ENCODE data around the gene CTNNA1.

The CTNNA1 gene

DNA sequence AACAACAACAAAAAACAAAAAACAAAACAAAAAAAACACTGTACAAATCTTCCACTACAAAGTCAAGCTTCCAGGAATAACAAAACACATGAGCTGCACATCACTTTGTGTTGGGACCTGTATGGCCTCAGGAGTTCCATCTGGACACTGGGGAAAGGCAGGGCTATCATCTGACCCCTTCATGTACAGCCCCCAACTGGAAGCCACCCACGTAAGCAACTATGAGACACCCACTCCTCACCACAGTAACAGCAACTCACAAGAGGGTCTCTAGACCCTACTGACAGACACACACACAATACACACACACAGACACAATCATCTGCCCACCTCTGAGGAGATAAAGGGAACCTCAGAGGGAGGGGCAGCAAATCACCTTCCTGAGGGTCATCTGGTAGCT lies 203.6 kb downstream of the CTNNA1 start:
- TF ChIP-seq TAF1 (IDR thresholded peaks at IDR 0.05; ENCODE audit: borderline replicate concordance, low read depth, low read length) (no peak), POLR2AphosphoS5 (IDR thresholded peaks at IDR 0.05; ENCODE audit: low read depth, low read length) (no peak), POLR2A (IDR thresholded peaks at IDR 0.05; ENCODE audit: low read depth, low read length) (no peak)
- no peak for FAIRE-seq
- no peak for DNase-seq (ENCODE audit: insufficient read length)

DNA sequence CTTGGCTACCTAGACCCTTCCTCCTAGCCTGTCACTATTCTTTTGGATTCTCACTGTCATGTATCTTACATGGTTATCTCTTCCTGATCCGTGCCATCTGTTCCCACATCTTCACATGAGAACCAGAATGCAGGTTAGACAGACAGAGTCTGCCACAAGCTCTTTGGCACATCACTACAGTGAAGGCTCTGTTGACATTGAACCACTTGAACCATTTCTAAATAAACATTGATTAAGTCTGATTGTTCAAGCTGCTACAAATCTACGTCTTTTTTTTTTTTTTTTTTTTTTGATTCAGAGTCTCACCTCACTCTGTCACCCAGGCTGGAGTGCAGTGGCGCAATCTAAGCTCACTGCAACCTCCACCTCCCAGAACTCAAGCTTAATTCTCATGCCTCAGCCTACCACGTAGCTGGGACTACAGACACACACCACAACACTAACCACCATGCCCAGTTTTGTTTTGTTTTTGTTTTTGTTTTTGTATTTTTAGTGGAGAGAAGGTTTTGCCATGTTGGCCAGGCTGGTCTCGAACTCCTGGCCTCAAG lies 207.0 kb downstream of the CTNNA1 start:
- no peak for TF ChIP-seq POLR2AphosphoS5 (IDR thresholded peaks at IDR 0.05; ENCODE audit: low read depth, low read length)
- FAIRE-seq (no peak), DNase-seq (ENCODE audit: insufficient read length) (no peak)

DNA sequence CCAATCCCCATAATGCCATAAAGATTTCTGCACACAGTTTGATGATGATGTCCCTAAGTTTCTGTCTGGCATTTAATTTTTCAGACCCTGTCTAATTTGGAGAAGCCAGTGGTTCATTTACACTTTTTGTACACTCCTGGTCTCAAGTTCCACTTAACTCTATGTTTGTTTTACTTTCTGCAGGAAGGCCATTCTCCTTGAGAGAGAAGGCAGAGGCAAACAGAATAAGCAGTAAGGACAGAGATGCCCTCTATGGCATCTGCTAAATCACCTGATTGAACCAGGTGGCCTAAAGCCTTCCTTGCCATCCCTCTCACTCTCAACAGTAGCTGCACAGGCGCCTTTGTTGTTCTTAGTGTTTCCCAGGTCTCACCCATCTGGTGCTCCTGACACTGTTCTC lies 208.0 kb downstream of the CTNNA1 start:
- DNase-seq (ENCODE audit: insufficient read length) = no peak
- TF ChIP-seq POLR2AphosphoS5 (IDR thresholded peaks at IDR 0.05; ENCODE audit: low read depth, low read length) (no peak), POLR2A (IDR thresholded peaks at IDR 0.05; ENCODE audit: low read depth, low read length) (no peak), TAF1 (IDR thresholded peaks at IDR 0.05; ENCODE audit: borderline replicate concordance, low read depth, low read length) (no peak)
- no peak for FAIRE-seq

DNA sequence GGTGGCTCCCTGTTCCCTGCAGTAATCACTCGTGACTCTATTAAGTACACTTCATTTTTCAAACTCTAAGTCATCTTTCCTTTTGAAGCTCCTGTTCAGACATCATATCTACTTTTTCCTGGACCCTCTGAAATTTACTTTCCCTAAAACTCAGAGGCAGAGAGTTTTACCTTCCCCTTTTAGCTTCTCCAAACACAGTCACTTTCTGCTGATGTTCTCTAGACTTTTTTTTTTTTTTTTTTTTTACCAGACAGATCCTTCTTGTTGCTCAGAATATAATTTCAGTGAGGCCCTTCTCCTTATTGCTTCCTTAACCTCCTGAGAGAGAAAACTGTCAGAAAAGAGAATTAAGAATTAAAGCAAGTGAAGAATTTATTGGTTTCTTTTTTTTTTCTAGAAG lies 208.5 kb downstream of the CTNNA1 start:
- FAIRE-seq (no peak), DNase-seq (ENCODE audit: insufficient read length) (no peak)
- TF ChIP-seq TAF1 (IDR thresholded peaks at IDR 0.05; ENCODE audit: borderline replicate concordance, low read depth, low read length) (no peak), POLR2AphosphoS5 (IDR thresholded peaks at IDR 0.05; ENCODE audit: low read depth, low read length) (no peak), POLR2A (IDR thresholded peaks at IDR 0.05; ENCODE audit: low read depth, low read length) (no peak)

DNA sequence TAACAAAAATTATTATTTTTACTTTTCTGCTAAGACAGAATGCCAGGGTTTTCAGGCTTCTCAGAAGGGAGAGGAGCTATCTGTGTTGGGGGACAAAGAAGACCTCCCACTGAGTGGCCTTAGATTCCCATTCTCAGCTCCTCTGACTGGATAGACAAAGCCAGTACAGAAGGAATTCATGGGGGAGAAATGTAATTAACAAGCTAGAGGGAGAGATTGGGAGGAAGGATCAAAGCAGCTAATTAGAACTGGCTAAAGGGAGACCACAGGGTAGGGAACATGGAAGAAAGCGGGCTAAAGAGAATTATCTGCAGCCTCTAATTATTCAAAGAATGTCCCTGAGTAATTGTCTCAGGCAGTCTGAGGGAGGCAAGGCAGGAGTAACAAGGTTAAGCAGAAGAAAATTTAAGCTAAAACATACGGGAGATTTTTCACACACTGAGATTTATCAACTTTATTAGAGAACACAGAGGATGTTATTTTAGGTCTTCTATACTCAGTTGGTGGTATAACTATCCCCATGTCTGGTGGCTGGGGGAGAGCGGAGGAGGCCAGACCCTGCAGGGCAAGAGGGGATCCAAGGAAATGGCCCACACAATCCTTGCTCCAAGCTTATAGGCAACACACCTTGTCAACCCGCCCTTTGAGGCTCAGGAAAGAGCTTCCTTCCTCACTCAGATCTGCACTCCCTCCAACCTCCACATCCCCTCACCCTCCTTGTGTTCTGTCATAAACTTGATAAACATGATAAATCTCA lies 209.6 kb downstream of the CTNNA1 start:
- DNase-seq (ENCODE audit: insufficient read length) (no peak), FAIRE-seq (no peak)

DNA sequence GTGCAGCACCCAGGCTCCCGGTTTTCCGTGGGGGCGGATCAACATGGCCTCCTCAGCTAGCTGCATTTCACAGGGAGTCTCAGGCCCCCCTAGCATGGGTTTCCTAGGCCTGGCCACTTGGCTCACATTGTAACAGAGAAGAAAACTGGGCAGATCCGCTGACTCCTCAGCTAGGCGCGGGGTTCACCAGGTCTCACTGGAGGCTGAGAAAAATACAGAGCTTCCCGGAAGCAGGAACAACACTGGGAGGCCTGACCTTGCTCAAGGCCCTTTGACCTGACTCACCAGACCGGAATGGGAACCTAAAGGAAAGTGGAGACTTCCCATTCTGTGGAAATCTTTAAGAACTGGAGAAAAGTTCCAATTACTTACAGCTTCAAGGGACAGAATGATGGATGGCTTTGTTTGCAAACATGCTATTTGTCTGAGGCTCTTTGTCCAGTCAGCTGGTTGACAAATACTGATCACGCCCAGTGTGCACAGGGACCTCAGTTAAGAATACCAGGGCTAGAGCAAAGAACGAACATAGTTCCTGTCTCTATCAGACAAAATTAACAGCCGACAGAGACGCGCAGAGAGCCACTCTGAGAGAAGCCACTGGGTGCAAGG lies 210.6 kb downstream of the CTNNA1 start:
- FAIRE-seq (no peak), DNase-seq (ENCODE audit: insufficient read length) (no peak)
- TF ChIP-seq TAF1 (IDR thresholded peaks at IDR 0.05; ENCODE audit: borderline replicate concordance, low read depth, low read length) (no peak), POLR2A (IDR thresholded peaks at IDR 0.05; ENCODE audit: low read depth, low read length) (no peak), POLR2AphosphoS5 (IDR thresholded peaks at IDR 0.05; ENCODE audit: low read depth, low read length) (no peak)

More for the DNA sequence above, 209.6 kb downstream of the CTNNA1 start:
- TF ChIP-seq TAF1 (IDR thresholded peaks at IDR 0.05; ENCODE audit: borderline replicate concordance, low read depth, low read length) (no peak), POLR2AphosphoS5 (IDR thresholded peaks at IDR 0.05; ENCODE audit: low read depth, low read length) (no peak), POLR2A (IDR thresholded peaks at IDR 0.05; ENCODE audit: low read depth, low read length) (no peak)

DNA sequence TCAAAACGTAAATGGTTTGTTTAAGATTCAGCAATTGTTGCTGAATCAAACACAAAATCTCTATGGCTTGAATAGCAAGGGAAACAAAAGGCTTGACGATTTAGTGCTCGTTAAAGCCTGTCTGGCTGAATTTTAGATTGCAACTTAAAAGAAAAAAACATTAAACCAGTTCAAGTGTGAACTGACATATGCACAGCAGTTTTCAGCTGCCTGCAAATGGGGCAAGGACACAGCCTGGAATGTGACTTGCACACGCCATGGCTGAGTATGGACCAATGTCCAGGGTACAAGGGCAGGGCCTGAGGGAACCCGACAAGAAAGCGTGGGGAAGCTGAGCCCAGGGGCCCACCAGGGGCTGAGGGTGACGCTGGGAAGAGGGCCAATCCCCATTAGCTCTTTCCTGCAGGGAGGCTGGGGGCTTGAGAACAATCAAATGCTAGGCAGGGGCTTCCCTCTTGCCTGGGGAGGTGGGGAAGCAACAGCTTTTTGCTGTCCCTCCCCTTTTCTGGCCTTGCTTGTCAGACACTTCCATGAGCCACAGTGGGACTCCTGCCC lies 211.5 kb downstream of the CTNNA1 start:
- no peak for TF ChIP-seq TAF1 (IDR thresholded peaks at IDR 0.05; ENCODE audit: borderline replicate concordance, low read depth, low read length)
- no peak for TF ChIP-seq POLR2AphosphoS5 (IDR thresholded peaks at IDR 0.05; ENCODE audit: low read depth, low read length)
- no peak for TF ChIP-seq POLR2A (IDR thresholded peaks at IDR 0.05; ENCODE audit: low read depth, low read length)
- FAIRE-seq (no peak), DNase-seq (ENCODE audit: insufficient read length) (no peak)

DNA sequence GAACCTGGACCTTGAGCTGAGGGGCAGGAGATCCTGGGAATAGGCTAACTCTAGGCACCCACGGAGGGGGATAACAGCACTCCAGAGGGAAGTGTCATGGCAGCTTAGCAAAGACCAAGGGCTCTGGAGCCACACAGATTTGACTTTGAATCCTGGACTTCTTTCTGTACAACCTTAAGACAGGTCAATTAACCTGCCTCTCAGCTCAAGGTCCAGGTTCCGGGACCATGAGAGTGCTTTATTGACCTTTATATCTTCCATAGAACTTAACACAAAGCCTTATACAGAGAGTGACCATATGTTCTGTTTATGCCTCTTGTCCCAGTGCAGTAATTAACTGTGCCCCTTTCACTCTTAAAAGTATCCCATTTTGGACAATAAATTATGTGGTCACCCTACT lies 212.4 kb downstream of the CTNNA1 start:
- DNase-seq (ENCODE audit: insufficient read length) (no peak), FAIRE-seq (no peak)
- TF ChIP-seq POLR2AphosphoS5 (IDR thresholded peaks at IDR 0.05; ENCODE audit: low read depth, low read length) (no peak), POLR2A (IDR thresholded peaks at IDR 0.05; ENCODE audit: low read depth, low read length) (no peak), TAF1 (IDR thresholded peaks at IDR 0.05; ENCODE audit: borderline replicate concordance, low read depth, low read length) (no peak)

DNA sequence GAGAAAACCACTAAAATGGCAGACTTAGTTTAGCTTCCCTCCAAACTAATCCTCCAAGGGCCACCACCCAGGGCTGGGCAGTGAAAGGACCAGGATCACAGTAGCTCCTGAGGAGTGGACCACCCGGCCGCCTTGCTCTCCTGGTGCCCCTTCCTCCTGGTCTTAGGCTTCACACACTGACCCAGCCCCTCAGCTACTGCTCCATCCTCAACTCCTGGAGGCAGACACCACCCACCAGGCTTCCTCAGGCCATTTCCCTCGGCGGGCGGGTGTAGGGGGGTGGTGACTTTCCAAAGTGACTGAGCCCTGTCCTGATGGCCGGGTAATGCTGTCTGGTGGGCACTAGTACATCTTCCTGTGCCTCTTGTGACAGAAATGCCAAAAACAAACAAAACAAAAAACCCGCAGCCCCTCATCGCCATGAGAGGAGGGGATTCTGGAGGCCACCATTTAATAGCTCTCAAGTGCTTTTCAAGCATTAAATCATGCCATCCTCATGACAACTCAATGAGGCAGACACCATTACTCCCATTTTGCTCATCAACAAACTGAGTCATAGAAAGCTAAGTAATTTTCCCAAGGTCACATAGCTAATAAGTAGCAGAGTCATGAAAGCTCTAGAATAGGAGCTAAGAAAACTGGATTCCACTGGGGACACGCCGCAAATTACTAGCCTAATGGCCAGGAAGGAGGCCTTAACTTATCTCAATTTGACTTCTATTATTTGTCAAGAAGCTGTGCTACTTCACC lies 213.2 kb downstream of the CTNNA1 start:
- TF ChIP-seq POLR2AphosphoS5 (IDR thresholded peaks at IDR 0.05; ENCODE audit: low read depth, low read length) (no peak), TAF1 (IDR thresholded peaks at IDR 0.05; ENCODE audit: borderline replicate concordance, low read depth, low read length) (no peak), POLR2A (IDR thresholded peaks at IDR 0.05; ENCODE audit: low read depth, low read length) (no peak)

DNA sequence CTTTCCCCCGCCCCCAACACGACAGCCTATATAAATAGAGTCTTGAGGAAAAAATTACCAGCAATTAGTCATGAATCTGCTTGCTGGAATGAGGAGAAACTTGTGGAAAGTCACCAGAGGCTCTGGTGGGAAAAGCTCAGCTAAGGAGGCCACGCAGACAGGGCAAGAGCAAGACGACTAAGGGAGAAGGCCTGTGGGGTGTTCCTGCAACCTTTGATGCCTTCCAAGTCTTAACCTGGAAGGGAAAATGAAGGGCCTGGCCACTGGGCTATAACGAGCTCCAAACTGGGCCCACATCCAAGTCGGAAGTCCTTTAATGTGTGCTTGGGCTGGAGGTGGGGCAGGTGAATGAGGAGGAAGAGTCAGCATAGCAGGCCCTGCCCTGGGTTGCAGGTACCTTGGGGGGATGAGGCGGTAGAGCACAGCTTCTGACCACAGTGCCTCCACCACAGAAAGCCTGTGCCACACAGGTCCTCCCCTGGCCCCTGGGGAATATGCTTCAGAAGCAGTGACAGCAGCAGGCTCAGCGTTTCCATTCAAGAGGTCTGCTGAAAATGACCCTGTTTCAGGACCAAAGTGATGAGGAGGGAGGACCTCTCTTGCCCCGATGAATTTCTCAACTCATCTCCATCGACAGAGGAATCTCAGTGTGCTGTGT lies 214.7 kb downstream of the CTNNA1 start:
- no peak for DNase-seq (ENCODE audit: insufficient read length)
- TF ChIP-seq TAF1 (IDR thresholded peaks at IDR 0.05; ENCODE audit: borderline replicate concordance, low read depth, low read length) (no peak), POLR2A (IDR thresholded peaks at IDR 0.05; ENCODE audit: low read depth, low read length) (no peak), POLR2AphosphoS5 (IDR thresholded peaks at IDR 0.05; ENCODE audit: low read depth, low read length) (no peak)
- no peak for FAIRE-seq

More for the DNA sequence above, 213.2 kb downstream of the CTNNA1 start:
- DNase-seq (ENCODE audit: insufficient read length) = no peak
- FAIRE-seq = no peak

DNA sequence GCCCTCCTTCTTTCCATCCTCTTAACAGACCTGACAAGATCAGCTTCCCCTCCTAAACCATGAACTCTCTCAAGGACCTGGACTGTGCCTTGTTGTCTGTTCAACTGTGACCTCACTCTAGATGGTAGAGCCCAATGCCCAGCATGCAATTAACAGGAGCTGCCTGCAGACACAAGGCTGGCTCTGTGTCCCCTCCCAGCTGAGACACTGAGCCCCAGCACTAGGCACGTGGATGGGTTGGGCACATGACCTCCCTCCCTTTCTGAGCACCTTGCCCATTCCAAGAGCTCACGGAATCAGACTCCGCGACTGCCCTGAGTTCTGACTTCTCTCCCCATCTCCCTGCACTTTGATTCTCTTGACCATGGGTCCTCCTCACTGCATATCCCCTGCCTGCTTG lies 215.4 kb downstream of the CTNNA1 start:
- DNase-seq (ENCODE audit: insufficient read length) = no peak
- TF ChIP-seq POLR2A (IDR thresholded peaks at IDR 0.05; ENCODE audit: low read depth, low read length) (no peak), POLR2AphosphoS5 (IDR thresholded peaks at IDR 0.05; ENCODE audit: low read depth, low read length) (no peak), TAF1 (IDR thresholded peaks at IDR 0.05; ENCODE audit: borderline replicate concordance, low read depth, low read length) (no peak)
- no peak for FAIRE-seq

All from GM12892 (cell line).